ENCODE results near the gene TNRC6C. TPM values are rescaled to one million over a fixed set of nuclear protein-coding genes. Genes with fewer than 3 reads are reported as not detected.
"Not testable (repeated sequence)": the region's sequence is repeated elsewhere in the genome, so short reads cannot be mapped to it uniquely, and the experiment has no call there.

Gene TNRC6C
- polyA plus RNA-seq, 1 donor from 2014 or later, result 3.0 TPM

- no peaks in the 10 kb centered on the region for H3K27me3 Mint-ChIP-seq
- H3K4me1 Mint-ChIP-seq, result no peaks in the 10 kb centered on the region
- peaks cover 8% of the 10 kb centered on the region for H3K36me3 Mint-ChIP-seq
- H3K4me3 Mint-ChIP-seq, result no peak overlapping the region
- no peaks in the 10 kb centered on the region for H3K9me3 Mint-ChIP-seq
- H3K27ac Mint-ChIP-seq, result no peak overlapping the region
These were observed 111.2 kb downstream of the TNRC6C start for GRCh38 chr17:78069695-78070094.

GRCh38 chr17:78072961-78073360, 114.5 kb downstream of the TNRC6C start:
- no peaks in the 10 kb centered on the region for H3K9me3 Mint-ChIP-seq
- H3K4me3 Mint-ChIP-seq, result no peak overlapping the region
- peaks cover 17% of the 10 kb centered on the region for H3K36me3 Mint-ChIP-seq
- H3K27ac Mint-ChIP-seq, result no peak overlapping the region
- no peaks in the 10 kb centered on the region for H3K4me1 Mint-ChIP-seq
- H3K27me3 Mint-ChIP-seq, result no peaks in the 10 kb centered on the region

GRCh38 chr17:78075011-78075410, 116.5 kb downstream of the TNRC6C start:
- Mint-ChIP-seq H3K27ac (no peak overlapping the region), H3K4me3 (no peak overlapping the region), H3K4me1 (no peaks in the 10 kb centered on the region), H3K9me3 (no peaks in the 10 kb centered on the region), H3K36me3 (peaks cover 20% of the 10 kb centered on the region), H3K27me3 (no peaks in the 10 kb centered on the region)

- Mint-ChIP-seq H3K27ac (no peak overlapping the region), H3K36me3 (peaks cover 19% of the 10 kb centered on the region), H3K27me3 (no peaks in the 10 kb centered on the region), H3K4me1 (no peaks in the 10 kb centered on the region), H3K9me3 (no peaks in the 10 kb centered on the region), H3K4me3 (no peak overlapping the region)
These were observed 117.0 kb downstream of the TNRC6C start for GRCh38 chr17:78075545-78075944.

GRCh38 chr17:78079253-78079652, 120.8 kb downstream of the TNRC6C start:
- Mint-ChIP-seq H3K4me3 (no peak overlapping the region), H3K27me3 (no peaks in the 10 kb centered on the region), H3K9me3 (no peaks in the 10 kb centered on the region), H3K27ac (no peak overlapping the region), H3K36me3 (peaks cover 15% of the 10 kb centered on the region), H3K4me1 (peaks cover 0 to 6% (median 0%) of the 10 kb centered on the region in 3 donors)

- H3K27ac Mint-ChIP-seq, result no peak overlapping the region
- H3K4me3 Mint-ChIP-seq, result no peak overlapping the region
- H3K9me3 Mint-ChIP-seq, result no peaks in the 10 kb centered on the region
- H3K36me3 Mint-ChIP-seq, result peaks cover 6% of the 10 kb centered on the region
- peaks cover 0 to 6% (median 0%) of the 10 kb centered on the region in 3 donors for H3K4me1 Mint-ChIP-seq
- H3K27me3 Mint-ChIP-seq, result no peaks in the 10 kb centered on the region
These were observed 123.0 kb downstream of the TNRC6C start for GRCh38 chr17:78081551-78081950.

- H3K36me3 Mint-ChIP-seq, H3K27ac Mint-ChIP-seq, H3K9me3 Mint-ChIP-seq, H3K4me1 Mint-ChIP-seq, H3K4me3 Mint-ChIP-seq, H3K27me3 Mint-ChIP-seq: not testable (repeated sequence)
These were observed 123.9 kb downstream of the TNRC6C start for GRCh38 chr17:78082355-78082872.

GRCh38 chr17:78082988-78083387, 124.5 kb downstream of the TNRC6C start:
- no peaks in the 10 kb centered on the region for H3K27me3 Mint-ChIP-seq
- H3K4me3 Mint-ChIP-seq, result no peak overlapping the region
- H3K4me1 Mint-ChIP-seq, result peaks cover 0 to 6% (median 0%) of the 10 kb centered on the region in 3 donors
- H3K9me3 Mint-ChIP-seq, result no peaks in the 10 kb centered on the region
- H3K36me3 Mint-ChIP-seq, result peaks cover 7% of the 10 kb centered on the region
- H3K27ac Mint-ChIP-seq, result no peak overlapping the region

- peaks cover 9% of the 10 kb centered on the region for H3K36me3 Mint-ChIP-seq
- no peak overlapping the region for H3K4me3 Mint-ChIP-seq
- H3K9me3 Mint-ChIP-seq, result no peaks in the 10 kb centered on the region
- H3K27ac Mint-ChIP-seq, result no peak overlapping the region
- no peaks in the 10 kb centered on the region for H3K27me3 Mint-ChIP-seq
- H3K4me1 Mint-ChIP-seq, result peaks cover 0 to 6% (median 0%) of the 10 kb centered on the region in 3 donors
These were observed 128.2 kb downstream of the TNRC6C start for GRCh38 chr17:78086740-78087139.

GRCh38 chr17:78088529-78088928, 130.0 kb downstream of the TNRC6C start:
- Mint-ChIP-seq H3K27me3 (no peaks in the 10 kb centered on the region), H3K4me1 (no peaks in the 10 kb centered on the region), H3K36me3 (peaks cover 9% of the 10 kb centered on the region), H3K4me3 (no peak overlapping the region), H3K27ac (no peak overlapping the region), H3K9me3 (no peaks in the 10 kb centered on the region)

GRCh38 chr17:78089576-78090281, 131.2 kb downstream of the TNRC6C start:
- Mint-ChIP-seq H3K4me1 (no peaks in the 10 kb centered on the region), H3K27me3 (no peaks in the 10 kb centered on the region), H3K4me3 (no peak overlapping the region), H3K36me3 (peaks cover 9% of the 10 kb centered on the region), H3K9me3 (no peaks in the 10 kb centered on the region), H3K27ac (no peak overlapping the region)

- no peaks in the 10 kb centered on the region for H3K27me3 Mint-ChIP-seq
- H3K27ac Mint-ChIP-seq, result no peak overlapping the region
- H3K36me3 Mint-ChIP-seq, result peaks cover 10% of the 10 kb centered on the region
- H3K4me3 Mint-ChIP-seq, result no peak overlapping the region
- H3K4me1 Mint-ChIP-seq, result peaks cover 0 to 2% (median 0%) of the 10 kb centered on the region in 3 donors
- H3K9me3 Mint-ChIP-seq, result no peaks in the 10 kb centered on the region
These were observed 134.4 kb downstream of the TNRC6C start for GRCh38 chr17:78092794-78093324.

- Mint-ChIP-seq H3K4me3 (no peak overlapping the region), H3K4me1 (peaks cover 0 to 2% (median 0%) of the 10 kb centered on the region in 3 donors), H3K36me3 (peaks cover 8% of the 10 kb centered on the region), H3K27me3 (no peaks in the 10 kb centered on the region), H3K9me3 (no peaks in the 10 kb centered on the region), H3K27ac (no peak overlapping the region)
These were observed 136.5 kb downstream of the TNRC6C start for GRCh38 chr17:78095035-78095434.

- Mint-ChIP-seq H3K27ac (no peak overlapping the region), H3K4me1 (peaks cover 0 to 2% (median 0%) of the 10 kb centered on the region in 3 donors), H3K36me3 (peaks cover 10% of the 10 kb centered on the region), H3K27me3 (no peaks in the 10 kb centered on the region), H3K9me3 (no peaks in the 10 kb centered on the region), H3K4me3 (no peak overlapping the region)
These were observed 137.6 kb downstream of the TNRC6C start for GRCh38 chr17:78096093-78096492.

- H3K27me3 Mint-ChIP-seq, result no peaks in the 10 kb centered on the region
- no peaks in the 10 kb centered on the region for H3K4me1 Mint-ChIP-seq
- no peak overlapping the region for H3K4me3 Mint-ChIP-seq
- peaks cover 8% of the 10 kb centered on the region for H3K36me3 Mint-ChIP-seq
- no peaks in the 10 kb centered on the region for H3K9me3 Mint-ChIP-seq
- H3K27ac Mint-ChIP-seq, result no peak overlapping the region
These were observed 142.6 kb downstream of the TNRC6C start for GRCh38 chr17:78101112-78101511.

GRCh38 chr17:78101542-78101941, 143.0 kb downstream of the TNRC6C start:
- no peak overlapping the region for H3K4me3 Mint-ChIP-seq
- peaks cover 8% of the 10 kb centered on the region for H3K36me3 Mint-ChIP-seq
- H3K27ac Mint-ChIP-seq, result no peak overlapping the region
- no peaks in the 10 kb centered on the region for H3K9me3 Mint-ChIP-seq
- H3K4me1 Mint-ChIP-seq, result no peaks in the 10 kb centered on the region
- H3K27me3 Mint-ChIP-seq, result no peaks in the 10 kb centered on the region
